GM15510 (cell line): Measurements from ENCODE around the gene ATM.

Experiments
- POLR2A ChIP-seq: IDR thresholded peaks from 3 replicates; pipeline ENCODE4 v1.6.1; 2011; ENCODE audit warnings: borderline replicate concordance; ENCODE audit not compliant: insufficient read length; ENCODE audit errors: extremely low read depth

ATM gene

DNA sequence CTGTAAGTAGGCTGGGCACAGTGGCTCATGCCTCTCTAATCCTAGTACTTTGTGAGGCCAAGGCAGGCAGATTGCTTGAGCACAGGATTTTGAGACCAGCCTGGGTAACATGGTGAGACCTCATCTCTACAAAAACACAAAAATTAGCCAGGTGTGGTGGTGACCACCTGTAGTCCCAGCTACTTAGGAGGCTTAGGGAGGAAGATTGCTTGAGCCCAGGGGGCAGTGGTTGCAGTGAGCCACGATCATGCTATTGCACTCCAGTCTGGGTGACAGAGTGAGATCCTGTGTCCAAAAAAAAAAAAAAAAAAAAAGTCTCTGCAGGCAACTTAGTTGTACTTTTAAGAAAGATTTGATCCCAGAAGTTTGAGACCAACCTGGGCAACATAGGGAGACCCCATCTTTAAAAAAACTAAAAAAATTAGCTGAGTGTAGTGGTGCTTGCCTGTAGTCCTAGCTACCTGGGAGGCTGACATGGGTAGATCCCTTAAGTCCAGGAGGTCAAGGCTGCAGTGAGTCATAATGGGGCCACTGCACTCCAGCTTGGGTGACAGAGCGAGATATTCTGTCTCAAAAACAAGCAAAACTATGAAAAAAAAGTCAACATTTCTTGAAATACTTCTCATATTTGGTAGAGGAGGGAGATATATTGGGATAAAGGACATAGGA, 10.5 kb downstream of the ATM start:
- no peak for TF ChIP-seq POLR2A

DNA sequence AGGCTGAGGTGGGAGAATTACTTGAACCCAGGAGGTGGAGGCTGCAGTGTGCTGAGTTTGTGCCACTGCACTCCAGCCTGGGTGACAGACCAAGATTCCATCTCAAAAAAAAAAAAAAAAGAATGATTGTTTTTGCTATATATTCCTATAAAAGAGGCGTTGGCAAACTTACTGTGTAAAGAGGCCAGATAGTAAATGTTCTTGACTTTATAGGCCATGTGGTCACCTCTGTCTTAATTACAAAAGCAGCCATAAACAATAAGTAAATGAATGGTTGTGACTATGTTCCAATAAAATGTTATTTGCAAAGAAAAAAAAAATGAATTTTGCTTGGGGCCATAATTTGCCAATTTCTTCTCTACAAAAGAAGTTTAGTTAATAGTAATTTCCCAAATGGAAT, 12.3 kb downstream of the ATM start:
- TF ChIP-seq POLR2A = no peak

DNA sequence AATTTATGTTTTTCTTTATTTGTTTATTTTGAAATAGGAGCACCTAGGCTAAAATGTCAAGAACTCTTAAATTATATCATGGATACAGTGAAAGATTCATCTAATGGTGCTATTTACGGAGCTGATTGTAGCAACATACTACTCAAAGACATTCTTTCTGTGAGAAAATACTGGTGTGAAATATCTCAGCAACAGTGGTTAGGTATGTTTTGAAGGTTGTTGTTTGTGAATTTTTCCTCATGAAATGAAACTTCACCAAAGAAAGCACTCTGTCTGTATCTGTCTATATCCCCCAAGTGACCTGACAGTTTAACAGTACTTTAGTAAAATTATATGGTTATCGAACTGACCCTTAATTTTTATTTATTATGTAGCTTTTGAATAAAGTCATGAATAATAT, 12.8 kb downstream of the ATM start:
- TF ChIP-seq POLR2A = no peak

GRCh38 chr11:108237058-108237481, 14.2 kb downstream of the ATM start:
- TF ChIP-seq POLR2A = no peak

GRCh38 chr11:108239076-108239475, 16.2 kb downstream of the ATM start:
- no peak for TF ChIP-seq POLR2A

- TF ChIP-seq POLR2A = no peak
These were observed 18.6 kb downstream of the ATM start for GRCh38 chr11:108241330-108242037.

GRCh38 chr11:108242422-108242821, 19.6 kb downstream of the ATM start:
- TF ChIP-seq POLR2A = no peak

GRCh38 chr11:108246308-108246707, 23.4 kb downstream of the ATM start:
- TF ChIP-seq POLR2A = no peak

DNA sequence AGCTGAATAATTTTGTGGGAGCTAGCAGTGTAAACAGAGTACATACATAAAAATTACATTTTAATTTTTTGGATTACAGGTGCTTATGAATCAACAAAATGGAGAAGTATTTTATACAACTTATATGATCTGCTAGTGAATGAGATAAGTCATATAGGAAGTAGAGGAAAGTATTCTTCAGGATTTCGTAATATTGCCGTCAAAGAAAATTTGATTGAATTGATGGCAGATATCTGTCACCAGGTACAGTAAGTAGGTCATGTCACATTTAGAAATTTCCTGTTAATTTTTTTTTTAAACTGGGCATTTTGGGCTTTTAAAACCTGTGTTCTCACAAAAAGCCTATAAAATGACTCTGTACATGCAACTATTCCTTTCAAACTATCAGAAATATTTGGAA, 24.0 kb downstream of the ATM start:
- no peak for TF ChIP-seq POLR2A

GRCh38 chr11:108253176-108253575, 30.3 kb downstream of the ATM start:
- TF ChIP-seq POLR2A = no peak

GRCh38 chr11:108269583-108269982, 46.7 kb downstream of the ATM start:
- no peak for TF ChIP-seq POLR2A

DNA sequence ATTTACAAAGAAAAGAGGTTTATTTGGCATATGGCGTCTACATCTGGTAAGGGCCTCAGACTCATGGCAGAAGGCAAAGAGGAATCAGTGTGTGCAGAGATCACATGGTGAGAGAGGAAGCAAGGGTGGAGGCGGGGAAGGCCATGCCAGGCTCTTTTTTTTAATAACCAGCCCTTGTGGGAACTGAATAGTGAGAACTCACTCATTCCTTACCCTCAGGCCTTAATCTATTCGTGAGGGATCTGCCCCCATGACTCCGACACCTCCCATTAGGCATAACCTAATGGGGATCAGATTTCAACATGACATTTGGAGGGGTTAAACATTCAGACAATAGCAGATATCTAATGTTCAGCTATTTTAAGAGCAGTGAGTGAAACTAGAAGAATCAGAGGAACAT, 55.7 kb downstream of the ATM start:
- TF ChIP-seq POLR2A = no peak

DNA sequence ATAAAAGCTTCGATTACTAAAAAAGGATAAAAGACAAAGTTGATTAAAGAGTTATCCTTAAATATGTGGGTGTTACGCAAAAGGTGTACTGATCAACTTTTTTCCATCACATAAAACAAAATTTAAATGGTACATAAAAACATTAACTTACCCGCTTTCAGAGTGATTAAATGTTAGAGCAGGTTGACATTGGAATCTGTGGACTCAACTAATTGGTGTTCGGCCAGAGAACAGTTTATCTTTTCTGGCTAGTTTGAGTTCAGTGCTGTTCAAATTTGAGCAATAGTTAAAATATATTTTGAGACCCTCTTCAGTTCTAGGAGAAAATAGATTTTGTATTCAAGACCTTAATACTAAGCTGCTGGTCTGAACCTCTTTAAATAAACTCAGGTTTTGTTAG, 56.1 kb downstream of the ATM start:
- no peak for TF ChIP-seq POLR2A

GRCh38 chr11:108286370-108286769, 63.5 kb downstream of the ATM start:
- no peak for TF ChIP-seq POLR2A

- TF ChIP-seq POLR2A = no peak
These were observed 64.1 kb downstream of the ATM start for GRCh38 chr11:108286956-108287355.

DNA sequence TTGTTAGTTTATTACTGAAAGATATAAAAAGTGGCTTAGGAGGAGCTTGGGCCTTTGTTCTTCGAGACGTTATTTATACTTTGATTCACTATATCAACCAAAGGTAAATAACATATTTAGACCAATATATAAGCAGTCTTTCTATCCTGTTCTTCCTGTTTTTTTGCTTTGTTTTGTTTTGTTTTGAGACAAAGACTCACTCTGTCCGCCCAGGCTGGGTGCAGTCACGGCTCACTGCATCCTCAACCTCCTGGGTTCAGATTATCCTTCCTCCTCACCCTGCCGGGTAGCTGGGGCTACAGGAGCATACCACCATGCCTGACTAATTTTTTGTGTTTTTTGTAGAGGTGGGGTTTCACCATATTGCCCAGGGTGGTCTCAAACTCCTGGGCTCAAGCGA, 66.8 kb downstream of the ATM start:
- TF ChIP-seq POLR2A = no peak
